ENCODE data around the gene WBP2. TPM values are rescaled to one million over a fixed set of nuclear protein-coding genes. Genes with fewer than 3 reads are reported as not detected.

Gene WBP2
- total and polyA plus RNA-seq, 9 of the 15 experiments (the other 6 are each of a cell fraction or from before 2014, with no cell fraction given) = 2.2 to 74.3 (median 20.0) TPM

GRCh38 chr17:75845058-75845711, 9.9 kb downstream of the WBP2 start (continued):
- TF ChIP-seq TOE1 (IDR thresholded peaks at IDR 0.05; ENCODE audit: borderline replicate concordance) = peak; percentile 79; the same call in 1 of the 2 replicates
- no peak for TF ChIP-seq TOE1 (CRISPR knock-in tag; IDR thresholded peaks at IDR 0.05; ENCODE audit: borderline replicate concordance, low read depth)
- TF ChIP-seq NONO (IDR thresholded peaks at IDR 0.05; ENCODE audit: low read depth in 2 of 2, low read length in 1 of 2) = no peak
- peak; percentile 83; the same call in 1 of the 2 replicates for TF ChIP-seq CBFB (CRISPR knock-in tag; IDR thresholded peaks at IDR 0.05)
- TF ChIP-seq TFE3 (CRISPR knock-in tag; IDR thresholded peaks at IDR 0.05) = peak; percentile 81
- TF ChIP-seq ZNF518B (CRISPR knock-in tag; IDR thresholded peaks at IDR 0.05) = no peak
- peak; percentile 82 for TF ChIP-seq HMGN3 (IDR thresholded peaks at IDR 0.05; ENCODE audit: borderline replicate concordance, extremely low read depth, insufficient read length, low read depth, low read length)
- TF ChIP-seq LEF1 (IDR thresholded peaks at IDR 0.05) = peak; percentile 86
- TF ChIP-seq CBX8 (IDR thresholded peaks at IDR 0.05; ENCODE audit: borderline replicate concordance, extremely low read depth, low read depth, low read length, poor library complexity, severe bottlenecking) = no peak
- no peak for TF ChIP-seq MXD1 (CRISPR knock-in tag; IDR thresholded peaks at IDR 0.05; ENCODE audit: borderline replicate concordance, poor library complexity, severe bottlenecking)
- TF ChIP-seq DDX20 (tag; IDR thresholded peaks at IDR 0.05; ENCODE audit: low read depth) = no peak
- no peak for TF ChIP-seq FOXM1 (IDR thresholded peaks at IDR 0.05; ENCODE audit: low read depth)
- TF ChIP-seq FOXM1 (CRISPR knock-in tag; IDR thresholded peaks at IDR 0.05; ENCODE audit: low read depth) = no peak
- TF ChIP-seq ZNF143 (CRISPR knock-in tag; IDR thresholded peaks at IDR 0.05) = 0 out of 2 replicates have a peak, but pooled peaks have one; percentile 23
- TF ChIP-seq HNRNPL (IDR thresholded peaks at IDR 0.05; ENCODE audit: low read depth, low read length) = peak; percentile 76; the same call in 1 of the 2 replicates
- 0 out of 2 replicates have a peak, but pooled peaks have one; percentile 37 for TF ChIP-seq MBD2 (IDR thresholded peaks at IDR 0.05; ENCODE audit: borderline replicate concordance, low read depth)
- peak; percentile 73 for TF ChIP-seq TAF1 (IDR thresholded peaks at IDR 0.05; ENCODE audit: control insufficient read depth, extremely low read depth, insufficient read depth, low read length, severe bottlenecking)

Data from K562 (cell line).